Measurements from ENCODE around the gene DNAH11.

DNAH11 gene

DNA sequence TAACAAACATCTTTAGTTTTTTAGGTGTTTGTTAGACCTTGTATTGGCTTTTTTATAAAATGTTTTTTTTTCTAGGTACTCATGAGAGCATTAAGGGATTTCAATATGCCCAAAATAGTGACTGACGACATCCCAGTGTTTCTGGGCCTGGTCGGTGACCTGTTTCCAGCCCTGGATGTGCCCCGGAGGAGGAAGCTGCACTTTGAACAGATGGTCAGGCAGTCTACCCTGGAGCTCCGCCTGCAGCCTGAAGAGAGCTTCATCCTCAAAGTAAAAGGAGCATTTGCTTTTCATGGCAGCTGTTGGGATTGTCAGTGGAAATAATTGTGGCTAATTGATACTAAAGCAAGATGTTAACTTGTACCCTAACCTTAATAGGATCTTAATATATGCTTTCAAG, 161.5 kb downstream of the DNAH11 start:
- no peak for DNase-seq (ENCODE audit: low read depth)
- TF ChIP-seq, protein P1, sequence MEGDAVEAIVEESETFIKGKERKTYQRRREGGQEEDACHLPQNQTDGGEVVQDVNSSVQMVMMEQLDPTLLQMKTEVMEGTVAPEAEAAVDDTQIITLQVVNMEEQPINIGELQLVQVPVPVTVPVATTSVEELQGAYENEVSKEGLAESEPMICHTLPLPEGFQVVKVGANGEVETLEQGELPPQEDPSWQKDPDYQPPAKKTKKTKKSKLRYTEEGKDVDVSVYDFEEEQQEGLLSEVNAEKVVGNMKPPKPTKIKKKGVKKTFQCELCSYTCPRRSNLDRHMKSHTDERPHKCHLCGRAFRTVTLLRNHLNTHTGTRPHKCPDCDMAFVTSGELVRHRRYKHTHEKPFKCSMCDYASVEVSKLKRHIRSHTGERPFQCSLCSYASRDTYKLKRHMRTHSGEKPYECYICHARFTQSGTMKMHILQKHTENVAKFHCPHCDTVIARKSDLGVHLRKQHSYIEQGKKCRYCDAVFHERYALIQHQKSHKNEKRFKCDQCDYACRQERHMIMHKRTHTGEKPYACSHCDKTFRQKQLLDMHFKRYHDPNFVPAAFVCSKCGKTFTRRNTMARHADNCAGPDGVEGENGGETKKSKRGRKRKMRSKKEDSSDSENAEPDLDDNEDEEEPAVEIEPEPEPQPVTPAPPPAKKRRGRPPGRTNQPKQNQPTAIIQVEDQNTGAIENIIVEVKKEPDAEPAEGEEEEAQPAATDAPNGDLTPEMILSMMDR (IDR thresholded peaks at IDR 0.05; ENCODE audit: low read length, missing control alignments) = no peak
- H3K4me3 ChIP-seq (replicated peaks; ENCODE audit: low read depth, low read length) = no peak overlapping the region

DNA sequence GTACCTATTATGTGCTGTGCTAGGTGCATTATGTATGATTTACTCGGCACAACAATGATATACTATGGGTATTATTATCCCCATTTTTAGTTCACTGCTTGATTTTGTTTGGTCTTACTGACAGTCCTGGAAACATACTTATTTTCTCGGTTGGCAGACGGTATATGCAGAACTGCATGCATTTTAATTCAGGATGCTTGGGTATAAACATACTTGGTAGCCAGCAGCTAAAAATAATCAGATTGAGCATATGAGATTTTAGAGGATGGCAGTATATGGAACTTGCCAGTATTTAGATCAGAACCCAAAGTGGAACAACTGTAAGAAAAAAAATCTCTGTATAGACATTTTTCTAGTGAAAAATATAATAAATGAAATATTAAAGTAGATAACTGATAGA, 163.3 kb downstream of the DNAH11 start:
- no peak overlapping the region for H3K4me3 ChIP-seq (replicated peaks; ENCODE audit: low read depth, low read length)
- TF ChIP-seq, protein P1 (IDR thresholded peaks at IDR 0.05; ENCODE audit: low read length, missing control alignments) = no peak
- DNase-seq (ENCODE audit: low read depth) = no peak

DNA sequence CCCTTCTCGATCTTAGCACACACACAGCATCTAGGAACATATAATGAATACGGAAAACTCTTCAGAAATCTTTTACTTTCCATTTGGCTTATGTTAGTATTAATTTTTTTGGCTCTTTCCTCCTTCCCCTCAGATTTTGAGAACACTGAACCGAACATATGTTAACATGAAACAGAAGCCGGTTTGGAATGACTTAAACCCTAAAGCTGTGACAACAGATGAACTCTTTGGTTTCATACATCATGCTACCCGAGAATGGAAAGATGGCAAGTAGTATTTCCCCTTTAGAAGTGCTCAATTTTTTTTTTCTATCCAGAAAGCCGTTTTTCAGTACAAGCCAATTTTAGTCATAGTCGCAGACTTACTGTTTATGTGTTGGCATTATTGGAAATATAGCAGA, 164.7 kb downstream of the DNAH11 start:
- DNase-seq (ENCODE audit: low read depth) = no peak
- TF ChIP-seq, protein P1 (IDR thresholded peaks at IDR 0.05; ENCODE audit: low read length, missing control alignments) = no peak
- H3K4me3 ChIP-seq (replicated peaks; ENCODE audit: low read depth, low read length) = no peak overlapping the region

DNA sequence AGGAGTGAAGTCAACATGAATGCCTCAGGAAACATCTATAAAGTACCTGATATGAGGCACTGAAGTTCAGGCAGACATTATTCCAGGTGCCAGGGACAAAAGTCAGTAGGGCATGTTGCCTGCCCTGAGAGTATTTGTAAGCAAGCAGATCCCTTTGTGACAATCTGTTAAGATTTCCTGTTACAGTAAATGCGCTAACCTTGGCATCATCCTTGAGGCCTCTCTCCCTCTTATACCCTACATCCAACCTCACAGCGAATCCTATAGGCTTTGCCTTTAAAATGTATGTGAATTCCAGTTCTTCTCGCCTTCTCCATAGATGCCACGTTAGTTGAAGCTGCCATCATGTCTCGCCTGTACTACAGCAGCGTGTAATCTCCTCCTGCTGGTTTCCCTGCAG, 165.3 kb downstream of the DNAH11 start:
- DNase-seq (ENCODE audit: low read depth) = no peak
- TF ChIP-seq, protein P1 (IDR thresholded peaks at IDR 0.05; ENCODE audit: low read length, missing control alignments) = no peak
- no peak overlapping the region for H3K4me3 ChIP-seq (replicated peaks; ENCODE audit: low read depth, low read length)

DNA sequence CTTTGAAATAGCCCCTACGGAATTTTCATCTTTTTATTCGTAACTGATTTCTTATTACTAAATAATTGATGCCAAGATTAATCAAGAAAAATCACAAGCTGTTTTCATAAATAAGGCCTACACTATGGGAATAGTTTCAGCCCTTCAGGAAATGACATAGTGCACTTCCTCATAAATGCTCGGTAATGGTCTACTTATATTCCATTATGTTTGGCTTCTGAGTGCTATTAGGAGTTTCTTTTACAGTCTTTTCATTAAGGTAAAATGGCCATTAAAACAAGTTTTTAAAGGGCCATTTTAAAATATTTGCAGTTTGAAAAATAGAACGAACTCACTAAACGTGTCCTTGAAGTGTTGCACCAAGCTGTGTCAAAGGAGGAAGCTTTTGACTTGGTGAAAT, 174.5 kb downstream of the DNAH11 start:
- H3K4me3 ChIP-seq (replicated peaks; ENCODE audit: low read depth, low read length) = no peak overlapping the region
- TF ChIP-seq, protein P1 (IDR thresholded peaks at IDR 0.05; ENCODE audit: low read length, missing control alignments) = no peak
- DNase-seq (ENCODE audit: low read depth) = no peak

DNA sequence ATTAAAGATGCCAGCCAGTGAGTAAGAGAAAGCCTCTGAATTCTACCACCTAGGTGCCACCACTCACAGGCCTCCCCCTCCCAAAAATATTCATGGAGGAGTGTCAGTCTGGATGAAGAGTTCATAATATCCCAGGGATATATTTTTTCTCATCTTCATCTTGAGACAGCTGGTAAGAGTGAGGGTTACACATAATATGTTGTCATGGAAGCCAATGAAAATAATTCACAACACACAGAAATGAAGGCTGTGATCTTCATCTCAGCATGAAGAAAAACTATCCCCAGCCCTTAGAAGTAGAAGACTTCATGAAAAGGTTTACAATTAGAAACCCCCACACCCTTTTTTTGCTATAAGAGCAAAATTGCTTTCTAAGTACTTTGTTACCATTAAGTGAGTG, 175.6 kb downstream of the DNAH11 start:
- H3K4me3 ChIP-seq (replicated peaks; ENCODE audit: low read depth, low read length) = no peak overlapping the region
- TF ChIP-seq, protein P1 (IDR thresholded peaks at IDR 0.05; ENCODE audit: low read length, missing control alignments) = no peak
- no peak for DNase-seq (ENCODE audit: low read depth)

DNA sequence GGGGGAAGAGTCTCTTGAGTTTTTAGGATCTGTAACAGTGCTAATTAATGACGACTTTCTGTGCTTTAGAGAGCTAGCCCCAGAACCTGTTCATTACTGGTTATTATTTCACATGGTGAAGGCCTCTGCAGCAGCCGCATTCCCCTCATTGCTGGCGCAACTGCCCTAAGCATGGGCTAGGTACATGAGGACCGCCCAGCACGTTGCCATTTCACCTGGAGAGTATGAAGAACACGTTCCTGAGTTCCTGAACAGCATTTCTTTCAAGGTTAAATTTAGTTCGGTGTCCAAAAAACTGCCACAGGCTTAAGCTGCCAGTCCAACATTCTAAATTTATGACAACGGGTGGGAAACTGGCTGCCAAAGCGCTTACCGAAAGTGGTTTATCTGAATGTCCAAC, 177.0 kb downstream of the DNAH11 start:
- TF ChIP-seq, protein P1 (IDR thresholded peaks at IDR 0.05; ENCODE audit: low read length, missing control alignments) = no peak
- H3K4me3 ChIP-seq (replicated peaks; ENCODE audit: low read depth, low read length) = no peak overlapping the region
- no peak for DNase-seq (ENCODE audit: low read depth)
